ENCODE results near the gene WDFY4. TPM values are rescaled to one million over a fixed set of nuclear protein-coding genes. Genes with fewer than 3 reads are reported as not detected.

The WDFY4 gene
- total and polyA plus RNA-seq, 2 donors (not counting 3 experiments of a cell fraction or from before 2014, with no cell fraction given), result 10.1 to 10.2 TPM

DNA sequence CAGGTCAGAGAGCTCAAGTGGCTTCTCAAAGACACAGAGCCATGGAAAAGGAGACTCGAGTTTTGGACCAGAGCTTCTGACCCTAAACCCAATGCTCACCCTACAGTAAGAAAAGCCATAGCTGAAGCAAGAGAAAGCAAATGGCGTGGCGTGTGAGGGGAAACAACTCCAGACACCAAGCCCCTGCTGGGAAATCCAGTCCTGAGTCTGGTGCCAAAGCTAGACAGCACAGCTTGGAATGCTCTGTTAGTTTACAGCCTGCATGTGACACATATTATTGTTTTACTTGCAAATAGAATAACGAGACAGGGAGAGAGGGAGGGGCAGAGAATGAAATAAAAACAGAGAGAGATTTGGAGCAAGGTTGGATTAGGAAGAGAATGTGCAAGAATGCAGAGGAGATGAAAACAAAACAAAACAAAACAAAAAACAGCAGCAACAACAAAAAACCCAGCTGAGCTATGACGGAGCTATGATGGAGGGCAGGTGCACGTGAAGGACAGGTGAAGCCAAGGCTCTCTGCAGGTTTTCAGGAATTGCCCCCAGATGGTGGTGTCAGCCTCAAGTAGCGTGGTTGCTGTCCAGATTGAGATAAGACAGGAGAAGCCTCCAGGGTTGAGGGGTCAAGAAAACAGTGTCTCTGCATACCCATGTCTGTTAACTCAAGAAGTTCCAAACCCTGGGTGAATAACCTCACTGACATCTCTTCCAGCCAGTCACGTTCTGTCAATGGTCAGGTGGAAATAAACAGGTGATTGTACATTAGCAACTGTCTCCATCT lies 324.7 kb downstream of the WDFY4 start:
- Histone ChIP-seq H3K4me1 (ENCODE audit: control insufficient read depth, extremely low read depth, insufficient read depth, low read length) (no peaks in the 10 kb centered on the region), H3K27ac (ENCODE audit: insufficient read depth, low read depth, low read length) (no peak overlapping the region), H3K36me3 (ENCODE audit: control insufficient read depth in 2 of 2, extremely low read depth in 1 of 2, insufficient read depth in 2 of 2, low read length in 2 of 2) (no peaks in the 10 kb centered on the region), H3K9ac (replicated peaks; ENCODE audit: extremely low read depth, insufficient read depth, low read length) (no peak overlapping the region), H3K9me1 (replicated peaks; ENCODE audit: control insufficient read depth, extremely low read depth, insufficient read depth, low read length) (no peaks in the 10 kb centered on the region), H3K4me2 (ENCODE audit: insufficient read depth, low read length) (no peak overlapping the region), H4K20me1 (replicated peaks; ENCODE audit: control insufficient read depth, extremely low read depth, insufficient read depth, low read length) (no peaks in the 10 kb centered on the region), H3K79me2 (ENCODE audit: control insufficient read depth, insufficient read depth, low read length) (no peaks in the 10 kb centered on the region), H3K27me3 (ENCODE audit: control insufficient read depth in 2 of 2, insufficient read depth in 2 of 2, low read length in 2 of 2) (no peaks in the 10 kb centered on the region), H2AFZ (ENCODE audit: low read depth, low read length) (no peak overlapping the region), H3K4me3 (replicated peaks in 1 of 3; ENCODE audit: insufficient read depth in 1 of 3, low read depth in 1 of 3, low read length in 3 of 3) (no peak overlapping the region), H3K9me3 (replicated peaks; ENCODE audit: control insufficient read depth, insufficient read depth, low read length) (no peaks in the 10 kb centered on the region)
- TF ChIP-seq POLR2A (IDR thresholded peaks at IDR 0.05; ENCODE audit: low read depth, low read length), result no peak
- DNase-seq (ENCODE audit: low read depth, low spot score), result no peak
- BruUV-seq (replicated peaks), result no TSS peak
- no peak for FAIRE-seq
- intact Hi-C loops (cut with micrococcal nuclease), result no loop called here
- dilution Hi-C loops (cut with MboI; ENCODE audit: extremely low pct_ligation_motif_present, low sequenced_read_pairs), result no loop called here
- POLR2A ChIA-PET, result no interaction called here
- CTCF ChIA-PET, result interaction anchor here (1.7 kb wide), 1 partner anchor 37 kb away, joined by 4 read pairs; no protein-coding TSS in a partner anchor

GRCh38 chr10:49010295-49010694 lies 325.6 kb downstream of the WDFY4 start:
- Histone ChIP-seq H3K4me1 (ENCODE audit: control insufficient read depth, extremely low read depth, insufficient read depth, low read length) (no peaks in the 10 kb centered on the region), H2AFZ (ENCODE audit: low read depth, low read length) (no peak overlapping the region), H3K9me1 (replicated peaks; ENCODE audit: control insufficient read depth, extremely low read depth, insufficient read depth, low read length) (no peaks in the 10 kb centered on the region), H3K9ac (replicated peaks; ENCODE audit: extremely low read depth, insufficient read depth, low read length) (no peak overlapping the region), H3K9me3 (replicated peaks; ENCODE audit: control insufficient read depth, insufficient read depth, low read length) (no peaks in the 10 kb centered on the region), H3K4me2 (ENCODE audit: insufficient read depth, low read length) (no peak overlapping the region), H3K36me3 (ENCODE audit: control insufficient read depth in 2 of 2, extremely low read depth in 1 of 2, insufficient read depth in 2 of 2, low read length in 2 of 2) (no peaks in the 10 kb centered on the region), H3K27ac (ENCODE audit: insufficient read depth, low read depth, low read length) (no peak overlapping the region), H3K79me2 (ENCODE audit: control insufficient read depth, insufficient read depth, low read length) (no peaks in the 10 kb centered on the region), H3K27me3 (ENCODE audit: control insufficient read depth in 2 of 2, insufficient read depth in 2 of 2, low read length in 2 of 2) (no peaks in the 10 kb centered on the region), H3K4me3 (replicated peaks in 1 of 3; ENCODE audit: insufficient read depth in 1 of 3, low read depth in 1 of 3, low read length in 3 of 3) (no peak overlapping the region), H4K20me1 (replicated peaks; ENCODE audit: control insufficient read depth, extremely low read depth, insufficient read depth, low read length) (no peaks in the 10 kb centered on the region)
- intact Hi-C loops (cut with micrococcal nuclease), result no loop called here
- DNase-seq (ENCODE audit: low read depth, low spot score) (no peak), FAIRE-seq (no peak)
- TF ChIP-seq GATA2 (IDR thresholded peaks at IDR 0.05; ENCODE audit: insufficient read depth, insufficient read length, low read depth, low read length), result no peak
- no peak for TF ChIP-seq EZH2 (IDR thresholded peaks at IDR 0.05; ENCODE audit: borderline replicate concordance, low read depth, low read length, severe bottlenecking)
- TF ChIP-seq, protein P1, sequence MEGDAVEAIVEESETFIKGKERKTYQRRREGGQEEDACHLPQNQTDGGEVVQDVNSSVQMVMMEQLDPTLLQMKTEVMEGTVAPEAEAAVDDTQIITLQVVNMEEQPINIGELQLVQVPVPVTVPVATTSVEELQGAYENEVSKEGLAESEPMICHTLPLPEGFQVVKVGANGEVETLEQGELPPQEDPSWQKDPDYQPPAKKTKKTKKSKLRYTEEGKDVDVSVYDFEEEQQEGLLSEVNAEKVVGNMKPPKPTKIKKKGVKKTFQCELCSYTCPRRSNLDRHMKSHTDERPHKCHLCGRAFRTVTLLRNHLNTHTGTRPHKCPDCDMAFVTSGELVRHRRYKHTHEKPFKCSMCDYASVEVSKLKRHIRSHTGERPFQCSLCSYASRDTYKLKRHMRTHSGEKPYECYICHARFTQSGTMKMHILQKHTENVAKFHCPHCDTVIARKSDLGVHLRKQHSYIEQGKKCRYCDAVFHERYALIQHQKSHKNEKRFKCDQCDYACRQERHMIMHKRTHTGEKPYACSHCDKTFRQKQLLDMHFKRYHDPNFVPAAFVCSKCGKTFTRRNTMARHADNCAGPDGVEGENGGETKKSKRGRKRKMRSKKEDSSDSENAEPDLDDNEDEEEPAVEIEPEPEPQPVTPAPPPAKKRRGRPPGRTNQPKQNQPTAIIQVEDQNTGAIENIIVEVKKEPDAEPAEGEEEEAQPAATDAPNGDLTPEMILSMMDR (IDR thresholded peaks at IDR 0.05; ENCODE audit: extremely low read depth in 1 of 2, insufficient read depth in 1 of 2, low read depth in 1 of 2, low read length in 2 of 2), result no peak
- TF ChIP-seq, protein P2, sequence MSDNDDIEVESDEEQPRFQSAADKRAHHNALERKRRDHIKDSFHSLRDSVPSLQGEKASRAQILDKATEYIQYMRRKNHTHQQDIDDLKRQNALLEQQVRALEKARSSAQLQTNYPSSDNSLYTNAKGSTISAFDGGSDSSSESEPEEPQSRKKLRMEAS (IDR thresholded peaks at IDR 0.05; ENCODE audit: insufficient read depth, insufficient read length), result no peak
- no peak for TF ChIP-seq MYC (IDR thresholded peaks at IDR 0.05; ENCODE audit: low read depth, low read length)
- no peak for TF ChIP-seq JUN (IDR thresholded peaks at IDR 0.05; ENCODE audit: borderline replicate concordance, insufficient read depth, insufficient read length, low read depth)
- no peak for TF ChIP-seq POLR2AphosphoS5 (IDR thresholded peaks at IDR 0.05; ENCODE audit: insufficient read depth, low read depth, low read length)
- no peak for TF ChIP-seq FOS (IDR thresholded peaks at IDR 0.05; ENCODE audit: borderline replicate concordance, insufficient read depth, low read length)
- TF ChIP-seq POLR2A (IDR thresholded peaks at IDR 0.05; ENCODE audit: low read depth, low read length), result no peak
- CTCF ChIA-PET, result interaction anchor here (0.8 to 1.7 kb wide), 2 partner anchors 36 to 352 kb away, joined by 3 to 4 read pairs; no protein-coding TSS in a partner anchor
- dilution Hi-C loops (cut with MboI; ENCODE audit: extremely low pct_ligation_motif_present, low sequenced_read_pairs), result no loop called here
- POLR2A ChIA-PET, result no interaction called here
- BruUV-seq (replicated peaks), result no TSS peak
